Neural progenitor cell (in vitro differentiated cells): ENCODE data around the gene SLMAP. TPM values are rescaled to one million over a fixed set of nuclear protein-coding genes. Genes with fewer than 3 reads are reported as not detected.

Experiments
- DNase-seq: peaks from one replicate; pipeline ENCODE4 v3.0.0-alpha.2; 2016; ENCODE audit warnings: low spot score
- H2AFZ ChIP-seq: fragments of 200-600 bp; sonication (generic); replicated peaks from 2 replicates; pipeline ENCODE4 v1.6.1; 2016; ENCODE audit warnings: antibody characterized with exemption
- H3F3A ChIP-seq: fragments of 200-600 bp; sonication (generic); 2 replicates; pipeline ENCODE4 v1.6.1; 2016; ENCODE audit warnings: antibody characterized with exemption, low read depth
- H3K27ac ChIP-seq: fragments of 200-600 bp; sonication (generic); 2 replicates; pipeline ENCODE4 v1.5.1; 2016; ENCODE audit warnings: mild to moderate bottlenecking
- H3K27me3 ChIP-seq: fragments of 200-600 bp; sonication (generic); 2 replicates; pipeline ENCODE4 v1.6.1; 2016; ENCODE audit warnings: mild to moderate bottlenecking, moderate library complexity
- H3K36me3 ChIP-seq: fragments of 200-600 bp; sonication (generic); 2 replicates; pipeline ENCODE4 v1.5.1; 2016
- H3K4me1 ChIP-seq: fragments of 200-600 bp; sonication (generic); 2 replicates; pipeline ENCODE4 v1.6.1; 2016; ENCODE audit warnings: mixed run types
- H3K4me2 ChIP-seq: fragments of 200-600 bp; sonication (generic); 2 replicates; pipeline ENCODE4 v1.6.1; 2016
- H3K4me3 ChIP-seq: fragments of 200-600 bp; sonication (generic); 2 replicates; pipeline ENCODE4 v1.5.1; 2016
- H3K79me2 ChIP-seq: fragments of 200-600 bp; sonication (generic); 2 replicates; pipeline ENCODE4 v1.6.1; 2016; ENCODE audit warnings: low read depth
- H3K9ac ChIP-seq: fragments of 200-600 bp; sonication (generic); 2 replicates; pipeline ENCODE4 v1.6.1; 2016
- H3K9me3 ChIP-seq: fragments of 200-600 bp; sonication (generic); 2 replicates; pipeline ENCODE4 v1.5.1; 2016; ENCODE audit warnings: low read depth
- H4K20me1 ChIP-seq: fragments of 200-600 bp; sonication (generic); 2 replicates; pipeline ENCODE4 v1.6.1; 2016; ENCODE audit warnings: low read depth
- H3K27ac Mint-ChIP-seq: 3 replicates; pipeline ENCODE4 v1.8.0; 2021; ENCODE audit warnings: mixed read lengths
- H3K27me3 Mint-ChIP-seq: 2 replicates; pipeline ENCODE4 v1.8.0; 2022; ENCODE audit warnings: low read depth, mild to moderate bottlenecking, inconsistent platforms, moderate library complexity, mixed read lengths; ENCODE audit not compliant: insufficient read depth
- H3K36me3 Mint-ChIP-seq: 3 replicates; pipeline ENCODE4 v1.8.0; 2021; ENCODE audit warnings: mixed read lengths
- H3K4me1 Mint-ChIP-seq: 3 replicates; pipeline ENCODE4 v1.8.0; 2021; ENCODE audit warnings: mixed read lengths
- H3K4me3 Mint-ChIP-seq: 3 replicates; pipeline ENCODE4 v1.8.0; 2021; ENCODE audit warnings: mild to moderate bottlenecking, moderate library complexity, mixed read lengths
- H3K9me3 Mint-ChIP-seq: 3 replicates; pipeline ENCODE4 v1.8.0; 2020; ENCODE audit warnings: mixed read lengths
- CTCF ChIP-seq: fragments of 200-600 bp; sonication (generic); IDR thresholded peaks from 2 replicates; pipeline ENCODE4 v1.5.1; 2017; ENCODE audit warnings: antibody characterized with exemption, mild to moderate bottlenecking
- EZH2 ChIP-seq: fragments of 200-600 bp; sonication (generic); IDR thresholded peaks from 2 replicates; pipeline ENCODE4 v1.6.1; 2017; ENCODE audit warnings: antibody characterized with exemption, mild to moderate bottlenecking, moderate library complexity
- EZH2phosphoT487 ChIP-seq: fragments of 200-600 bp; sonication (generic); IDR thresholded peaks from 2 replicates; pipeline ENCODE4 v1.6.1; 2017; ENCODE audit warnings: antibody characterized with exemption
- total RNA-seq: library from RNA; depleted of rRNA; stranded (reverse); fragments of >200 nt; gene quantifications from 2 replicates; pipeline ENCODE4 v1.2.3, GENCODE V29; 2015; ENCODE audit warnings: low replicate concordance

Gene SLMAP
- total RNA-seq, 1 donor from 2014 or later: 59.4 TPM

DNA sequence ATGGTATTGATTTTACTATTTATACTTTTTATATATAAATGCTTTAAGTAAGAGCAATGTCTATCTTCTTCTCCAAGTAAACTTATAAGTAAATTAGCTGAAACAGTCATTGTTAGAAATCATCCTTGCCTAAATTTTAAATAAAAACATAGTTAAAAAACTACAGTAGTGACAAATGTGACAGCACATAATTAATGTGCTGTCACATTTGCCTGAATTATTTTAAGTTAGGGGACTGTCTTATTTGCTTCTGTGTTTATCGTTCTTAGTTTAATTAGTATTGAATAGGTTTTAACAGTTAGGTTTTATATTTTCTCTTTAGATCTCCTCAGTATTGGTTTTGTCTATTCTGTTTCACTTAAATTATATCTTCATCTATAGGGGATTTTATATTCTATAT lies 36.1 kb downstream of the SLMAP start:
- Histone ChIP-seq H4K20me1 (peaks cover 29% of the 10 kb centered on the region), H2AFZ (no peak overlapping the region), H3K9me3 (no peaks in the 10 kb centered on the region), H3K4me3 (no peak overlapping the region), H3F3A (no peaks in the 10 kb centered on the region), H3K79me2 (peaks cover 87% of the 10 kb centered on the region), H3K4me1 (peaks cover 4% of the 10 kb centered on the region), H3K36me3 (no peaks in the 10 kb centered on the region), H3K27me3 (no peaks in the 10 kb centered on the region), H3K4me2 (no peak overlapping the region), H3K9ac (no peak overlapping the region), H3K27ac (no peak overlapping the region)
- H3K4me3 Mint-ChIP-seq: no peak overlapping the region
- no peak overlapping the region for H3K27ac Mint-ChIP-seq
- H3K9me3 Mint-ChIP-seq: no peaks in the 10 kb centered on the region
- peaks cover 3% of the 10 kb centered on the region for H3K36me3 Mint-ChIP-seq
- H3K4me1 Mint-ChIP-seq: no peaks in the 10 kb centered on the region
- H3K27me3 Mint-ChIP-seq: peaks cover 2% of the 10 kb centered on the region
- TF ChIP-seq CTCF (no peak), EZH2 (no peak), EZH2phosphoT487 (no peak)
- no peak for DNase-seq

- H3K27me3 ChIP-seq: no peaks in the 10 kb centered on the region
- H3K27ac Mint-ChIP-seq: no peak overlapping the region
- H3K4me3 Mint-ChIP-seq: no peak overlapping the region
- H3F3A ChIP-seq: no peaks in the 10 kb centered on the region
- H2AFZ ChIP-seq: no peak overlapping the region
- peaks cover 90% of the 10 kb centered on the region for H3K79me2 ChIP-seq
- peaks cover 3% of the 10 kb centered on the region for H3K36me3 Mint-ChIP-seq
- no peak overlapping the region for H3K4me3 ChIP-seq
- H3K9me3 Mint-ChIP-seq: no peaks in the 10 kb centered on the region
- no peak overlapping the region for H3K9ac ChIP-seq
- peaks cover 31% of the 10 kb centered on the region for H4K20me1 ChIP-seq
- H3K4me2 ChIP-seq: no peak overlapping the region
- TF ChIP-seq EZH2: no peak
- TF ChIP-seq EZH2phosphoT487: no peak
- no peak for TF ChIP-seq CTCF
- H3K4me1 ChIP-seq: no peaks in the 10 kb centered on the region
- peaks cover 2% of the 10 kb centered on the region for H3K27me3 Mint-ChIP-seq
- H3K9me3 ChIP-seq: no peaks in the 10 kb centered on the region
- H3K36me3 ChIP-seq: no peaks in the 10 kb centered on the region
- DNase-seq: no peak
- no peak overlapping the region for H3K27ac ChIP-seq
- no peaks in the 10 kb centered on the region for H3K4me1 Mint-ChIP-seq
Observed at GRCh38 chr3:57793737-57794187, 37.7 kb downstream of the SLMAP start.

- Histone ChIP-seq H3K36me3 (no peaks in the 10 kb centered on the region), H4K20me1 (peaks cover 24% of the 10 kb centered on the region), H3F3A (no peaks in the 10 kb centered on the region), H3K4me2 (no peak overlapping the region), H3K79me2 (peaks cover 94% of the 10 kb centered on the region), H3K27ac (no peak overlapping the region), H3K4me1 (no peaks in the 10 kb centered on the region), H3K9ac (no peak overlapping the region), H3K9me3 (no peaks in the 10 kb centered on the region), H3K27me3 (no peaks in the 10 kb centered on the region), H2AFZ (no peak overlapping the region), H3K4me3 (no peak overlapping the region)
- Mint-ChIP-seq H3K9me3 (no peaks in the 10 kb centered on the region), H3K4me3 (no peak overlapping the region), H3K36me3 (peaks cover 3% of the 10 kb centered on the region), H3K27ac (no peak overlapping the region), H3K27me3 (peaks cover 2% of the 10 kb centered on the region), H3K4me1 (no peaks in the 10 kb centered on the region)
- DNase-seq: no peak
- TF ChIP-seq EZH2phosphoT487: no peak
- TF ChIP-seq CTCF: no peak
- TF ChIP-seq EZH2: no peak
Observed at GRCh38 chr3:57794501-57794900, 38.4 kb downstream of the SLMAP start.
